WTC11 (cell line): ENCODE measurements around the gene ZNF205. TPM values are rescaled to one million over a fixed set of nuclear protein-coding genes. Genes with fewer than 3 reads are reported as not detected.

ENCODE experiments used
- ATAC-seq: fragments of 200-7000 bp; cut with Tn5 transposase; 2 replicates; pipeline ENCODE4 v1.10.0; 2021; ENCODE audit warnings: mild to moderate bottlenecking, moderate library complexity
- CTCF ChIA-PET: fragments of 300-600 bp; sonication (Branson Sonifier 250); formaldehyde crosslinking; loops from one replicate; lab custom pipeline; 2021; ENCODE audit warnings: antibody characterized with exemption; lab: Charles Lee
- POLR2A ChIA-PET: fragments of 350-600 bp; sonication (Branson Sonifier 250); formaldehyde crosslinking; loops from one replicate; lab custom pipeline; 2021; ENCODE audit warnings: antibody characterized with exemption; lab: Charles Lee
- DNase-seq: peaks from one replicate; pipeline ENCODE4 v3.0.0; 2021; ENCODE audit warnings: low spot score
- H3K27ac Mint-ChIP-seq: 2 replicates; pipeline ENCODE4 v1.8.0; 2021; ENCODE audit warnings: mixed read lengths
- H3K27me3 Mint-ChIP-seq: 2 replicates; pipeline ENCODE4 v1.8.0; 2021; ENCODE audit warnings: low read depth, mild to moderate bottlenecking, moderate library complexity, mixed read lengths
- H3K36me3 Mint-ChIP-seq: 2 replicates; pipeline ENCODE4 v1.8.0; 2021; ENCODE audit warnings: mixed read lengths
- H3K4me1 Mint-ChIP-seq: 2 replicates; pipeline ENCODE4 v1.8.0; 2022; ENCODE audit warnings: mixed read lengths
- H3K4me3 Mint-ChIP-seq: 2 replicates; pipeline ENCODE4 v1.8.0; 2021; ENCODE audit warnings: mild to moderate bottlenecking, moderate library complexity, mixed read lengths
- H3K9me3 Mint-ChIP-seq: 2 replicates; pipeline ENCODE4 v1.8.0; 2021; ENCODE audit warnings: mixed read lengths
- AR ChIP-seq: fragments of 250-450 bp; sonication (Bioruptor Pico); IDR thresholded peaks from 2 replicates; pipeline ENCODE4 v1.9.0; 2021; ENCODE audit warnings: mild to moderate bottlenecking
- ARID4B ChIP-seq: sonication (generic); formaldehyde crosslinking; IDR thresholded peaks from 2 replicates; pipeline ENCODE4 v1.8.0; 2023; ENCODE audit warnings: missing genetic modification reagents, mild to moderate bottlenecking, borderline replicate concordance
- ATF6 ChIP-seq: sonication (generic); formaldehyde crosslinking; IDR thresholded peaks from 2 replicates; pipeline ENCODE4 v1.8.1; 2023; ENCODE audit warnings: mild to moderate bottlenecking, missing genetic modification reagents
- E2F1 ChIP-seq: sonication (generic); formaldehyde crosslinking; IDR thresholded peaks from 2 replicates; pipeline ENCODE4 v1.8.0; 2022; ENCODE audit warnings: mild to moderate bottlenecking, missing genetic modification reagents
- FOXK1 ChIP-seq: sonication (generic); formaldehyde crosslinking; IDR thresholded peaks from 2 replicates; pipeline ENCODE4 v1.8.0; 2022; ENCODE audit warnings: mild to moderate bottlenecking, moderate library complexity, missing genetic modification reagents
- GABPB1 ChIP-seq: sonication (generic); formaldehyde crosslinking; IDR thresholded peaks from 2 replicates; pipeline ENCODE4 v1.8.1; 2023; ENCODE audit warnings: mild to moderate bottlenecking, missing genetic modification reagents
- HMGA2 ChIP-seq: fragments of 250-450 bp; sonication (Bioruptor Pico); IDR thresholded peaks from 2 replicates; pipeline ENCODE4 v1.4.0; 2021; ENCODE audit warnings: mild to moderate bottlenecking, moderate library complexity
- HMGXB4 ChIP-seq: sonication (generic); formaldehyde crosslinking; IDR thresholded peaks from 2 replicates; pipeline ENCODE4 v1.8.1; 2023; ENCODE audit warnings: mild to moderate bottlenecking, moderate library complexity, missing genetic modification reagents
- NR3C1 ChIP-seq: sonication (generic); formaldehyde crosslinking; conservative IDR thresholded peaks from 2 replicates; pipeline ENCODE4 v1.8.1; 2023; ENCODE audit warnings: low read depth, mild to moderate bottlenecking, missing genetic modification reagents
- SP1 ChIP-seq: sonication (generic); formaldehyde crosslinking; conservative IDR thresholded peaks from 2 replicates; pipeline ENCODE4 v1.8.1; 2022; ENCODE audit warnings: missing genetic modification reagents
- STAT6 ChIP-seq: sonication (generic); formaldehyde crosslinking; conservative IDR thresholded peaks from 2 replicates; pipeline ENCODE4 v1.8.1; 2023; ENCODE audit warnings: mild to moderate bottlenecking, low read depth, missing genetic modification reagents, moderate library complexity
- ZBTB43 ChIP-seq: sonication (generic); formaldehyde crosslinking; IDR thresholded peaks from 2 replicates; pipeline ENCODE4 v1.8.1; 2023; ENCODE audit warnings: mild to moderate bottlenecking, missing genetic modification reagents
- ZNF281 ChIP-seq: sonication (generic); formaldehyde crosslinking; IDR thresholded peaks from 2 replicates; pipeline ENCODE4 v1.8.0; 2023; ENCODE audit warnings: mild to moderate bottlenecking, missing genetic modification reagents
- total RNA-seq: library from RNA; stranded (reverse); gene quantifications from 3 replicates; pipeline ENCODE4 v1.2.3, GENCODE V29; 2021

The ZNF205 gene
- total RNA-seq, 1 experiment from 2014 or later: 22.7 TPM

- peak; percentile 60; the same call in 1 of the 2 replicates for TF ChIP-seq HMGXB4 (CRISPR knock-in tag)
- TF ChIP-seq ZNF281 (CRISPR knock-in tag): peak; percentile 71; the same call in 1 of the 2 replicates
- peak; percentile 28; the same call in 1 of the 2 replicates for TF ChIP-seq ARID4B (CRISPR knock-in tag)
- TF ChIP-seq SP1 (CRISPR knock-in tag): peak; percentile 64; the same call in 1 of the 2 replicates
- TF ChIP-seq AR (CRISPR knock-in tag): no peak
- peak; percentile 91 for TF ChIP-seq GABPB1 (CRISPR knock-in tag)
- TF ChIP-seq ATF6 (CRISPR knock-in tag): no peak
Observed at GRCh38 chr16:3106205-3106928, 6.0 kb upstream of the ZNF205 start (continued).

- H3K27ac Mint-ChIP-seq: peak overlapping the region; percentile 80
- POLR2A ChIA-PET: interaction anchor here (0.6 to 2.0 kb wide), 2 partner anchors 15 to 25 kb away, joined by 4 read pairs; no protein-coding TSS in a partner anchor
- CTCF ChIA-PET: interaction anchor here (1.0 to 6.7 kb wide), 8 partner anchors 12 to 85 kb away, joined by 3 to 112 read pairs (median 8); partner anchors contain the start of gene ZSCAN10
- no peak for TF ChIP-seq STAT6 (CRISPR knock-in tag)
- TF ChIP-seq FOXK1 (CRISPR knock-in tag): no peak
- no peak for TF ChIP-seq HMGA2 (CRISPR knock-in tag)
- no peak for TF ChIP-seq ZBTB43
- TF ChIP-seq E2F1 (CRISPR knock-in tag): no peak
- no peak for TF ChIP-seq NR3C1
Observed at GRCh38 chr16:3112881-3113574, 642 bp downstream of the ZNF205 start.

More at GRCh38 chr16:3112881-3113574, 642 bp downstream of the ZNF205 start:
- no peak; the same call in 1 of the 2 replicates for ATAC-seq
- Mint-ChIP-seq H3K4me1 (peaks cover 26% of the 10 kb centered on the region), H3K9me3 (no peaks in the 10 kb centered on the region), H3K4me3 (peak overlapping the region; percentile 88), H3K36me3 (peaks cover 14% of the 10 kb centered on the region), H3K27me3 (no peaks in the 10 kb centered on the region)
- DNase-seq: no peak
